ENCODE data around the gene MSRB3.

MSRB3 gene

DNA sequence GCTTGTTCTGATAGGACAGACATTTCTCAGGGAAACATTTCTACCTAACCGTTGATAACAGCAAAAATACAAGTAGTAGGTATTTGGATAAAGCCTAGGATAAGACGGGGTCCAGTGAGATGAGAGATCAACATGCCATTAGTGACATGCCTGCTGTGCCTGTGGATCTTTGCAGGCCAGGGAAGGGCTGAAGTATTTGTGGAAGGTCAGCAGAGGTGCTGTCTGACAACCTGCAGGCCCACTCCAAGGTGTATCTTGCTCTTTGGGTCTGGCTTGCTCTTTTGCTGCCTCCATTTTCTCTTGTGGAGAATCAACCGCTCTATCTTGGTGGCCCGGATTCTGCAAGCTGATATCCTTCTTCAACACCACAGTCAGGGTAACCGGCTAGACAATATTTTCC, 46.7 kb downstream of the MSRB3 start:
- DNase-seq (no peak), ATAC-seq (no peak)

DNA sequence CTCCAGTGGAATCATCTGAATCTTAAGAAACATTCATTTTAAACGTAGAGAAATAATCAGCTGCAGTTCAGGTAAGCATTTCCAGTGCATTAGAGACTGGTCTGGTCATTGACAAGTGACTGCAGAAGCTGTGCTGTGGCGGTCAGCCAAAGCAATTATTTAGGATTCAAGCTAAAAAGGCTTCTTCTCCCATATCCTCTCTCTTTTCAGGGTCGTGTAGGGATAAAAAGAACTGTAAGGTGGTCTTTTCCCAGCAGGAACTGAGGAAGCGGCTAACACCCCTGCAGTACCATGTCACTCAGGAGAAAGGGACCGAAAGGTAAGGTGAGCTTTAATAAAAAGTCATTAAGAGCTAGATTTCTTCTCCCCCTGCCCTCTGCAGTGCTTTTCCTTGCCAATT, 48.1 kb downstream of the MSRB3 start:
- DNase-seq (no peak), ATAC-seq (no peak)

DNA sequence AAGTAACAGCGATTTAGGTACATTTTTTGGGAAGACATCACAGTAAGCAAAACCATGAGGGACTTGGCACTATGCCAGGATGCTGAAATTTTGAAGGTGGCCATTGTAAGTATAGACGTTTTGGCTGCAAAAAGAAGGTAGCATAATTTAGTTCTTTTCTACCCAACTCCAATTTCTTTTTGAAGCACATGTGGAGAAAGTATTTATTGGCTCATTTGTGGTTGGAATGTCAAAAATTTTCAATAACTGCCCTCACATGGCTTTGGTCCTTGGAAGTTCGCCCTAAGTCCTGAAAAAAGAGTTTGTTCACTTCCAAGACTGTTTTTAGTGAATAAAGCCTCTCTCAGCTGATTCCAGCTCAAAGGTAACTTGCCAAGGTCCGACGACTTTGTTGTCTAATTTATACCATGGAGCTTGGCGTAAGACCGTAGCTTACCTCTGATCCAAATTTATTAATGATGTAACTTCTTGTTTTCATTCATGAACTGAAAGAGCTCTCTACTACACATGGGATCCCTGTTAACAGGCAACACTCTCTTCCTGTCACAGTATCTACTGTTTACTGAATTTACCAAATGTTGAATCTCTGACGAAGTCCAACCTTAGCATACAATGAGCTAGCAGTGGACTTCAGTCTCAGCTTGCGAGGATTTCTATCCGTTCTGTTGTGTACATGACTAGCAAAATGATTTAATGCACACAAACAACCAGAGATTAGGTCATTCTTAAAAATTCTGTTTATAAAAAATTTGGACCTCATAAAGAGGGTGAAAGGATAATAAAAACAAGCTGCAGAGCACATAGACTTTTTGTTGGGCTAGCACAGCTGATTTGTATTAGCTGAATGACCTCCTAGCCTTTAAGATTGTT, 49.0 kb downstream of the MSRB3 start:
- no peak for DNase-seq
- no peak for ATAC-seq

GRCh38 chr12:65329721-65330120, 51.2 kb downstream of the MSRB3 start:
- ATAC-seq (no peak), DNase-seq (no peak)

DNA sequence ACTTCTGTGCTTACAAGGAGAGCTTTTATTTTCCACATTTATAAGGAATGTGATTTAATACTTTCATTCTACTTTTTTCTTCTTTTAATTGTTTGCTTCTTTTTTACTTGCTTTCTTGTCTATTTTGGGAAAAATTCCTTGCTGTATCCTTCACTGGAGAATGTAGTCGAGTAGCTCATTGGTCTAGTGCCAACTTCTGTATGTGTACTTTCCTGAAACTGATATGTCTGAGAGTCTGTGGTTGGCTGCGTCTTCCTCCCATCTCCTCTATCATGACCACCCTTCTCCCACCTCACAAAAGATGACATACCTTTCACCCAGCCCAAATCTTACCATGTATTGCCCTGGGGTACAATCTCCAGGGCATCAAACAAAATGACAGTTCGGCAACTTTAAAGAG, 51.8 kb downstream of the MSRB3 start:
- ATAC-seq (no peak), DNase-seq (no peak)

DNA sequence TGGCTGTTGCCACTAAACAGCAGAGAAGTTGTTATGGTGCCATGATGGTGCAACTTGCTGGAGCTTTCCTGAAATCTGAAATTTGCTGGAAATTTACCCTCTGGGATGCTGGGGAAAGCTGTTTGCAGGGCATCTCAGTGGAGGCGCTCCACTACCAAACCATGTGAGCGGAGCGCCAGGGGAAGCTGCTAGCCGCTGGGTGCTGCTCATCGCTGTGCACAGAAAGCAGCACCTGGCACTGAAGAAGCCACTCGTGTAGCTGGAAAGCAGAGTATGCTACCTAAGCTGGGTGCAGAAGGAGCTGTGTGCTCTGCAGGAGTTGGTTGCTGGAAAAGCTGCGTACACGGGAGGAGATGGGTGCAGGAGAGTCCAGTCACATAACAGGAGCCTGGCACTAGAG, 53.0 kb downstream of the MSRB3 start:
- DNase-seq (no peak), ATAC-seq (no peak)

- ATAC-seq: no peak
These were observed 55.2 kb downstream of the MSRB3 start for GRCh38 chr12:65333649-65334048.

DNA sequence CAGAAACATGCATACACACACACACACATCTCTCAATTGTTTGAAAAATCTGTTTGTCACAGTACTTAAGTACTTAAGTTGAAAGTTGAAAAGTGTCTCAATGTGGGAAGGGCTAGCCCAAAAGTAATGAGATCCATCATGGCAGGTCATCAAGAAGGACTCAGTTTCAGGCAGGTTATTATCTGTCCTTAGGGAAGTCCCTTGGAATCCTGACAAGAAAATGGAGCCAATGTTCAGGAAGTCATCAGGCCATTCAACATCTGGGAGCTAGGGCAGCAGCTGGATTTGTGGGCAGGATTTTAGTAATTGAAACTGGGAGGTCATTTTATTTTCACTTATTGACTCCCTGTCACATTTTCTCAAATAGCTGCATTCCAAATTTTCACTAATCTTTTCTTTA, 56.0 kb downstream of the MSRB3 start:
- no peak for ATAC-seq
- no peak for DNase-seq

More at GRCh38 chr12:65333649-65334048, 55.2 kb downstream of the MSRB3 start:
- DNase-seq: no peak

- no peak for DNase-seq
- ATAC-seq: no peak
These were observed 56.7 kb downstream of the MSRB3 start for GRCh38 chr12:65335021-65335714.

GRCh38 chr12:65335981-65336380, 57.5 kb downstream of the MSRB3 start:
- DNase-seq: no peak
- ATAC-seq: no peak

DNA sequence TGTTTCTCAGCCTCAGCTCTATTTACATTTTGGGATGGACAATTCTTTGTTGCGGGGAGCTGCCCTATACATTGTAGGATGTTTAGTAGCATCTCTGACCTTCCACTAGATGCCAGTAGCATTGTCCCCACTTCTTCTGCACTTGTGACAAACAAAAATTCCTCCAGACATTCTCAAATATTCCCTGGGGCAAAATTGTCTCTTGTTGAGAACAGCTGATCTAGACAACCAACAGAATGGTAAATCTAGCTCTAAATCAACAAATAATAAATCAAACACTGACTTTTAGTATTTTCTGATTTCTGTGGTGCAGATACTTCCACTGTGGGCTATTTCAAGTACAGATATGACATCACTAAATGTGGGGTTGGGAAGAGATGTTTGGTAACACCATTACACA, 60.7 kb downstream of the MSRB3 start:
- DNase-seq: no peak
- ATAC-seq: no peak

DNA sequence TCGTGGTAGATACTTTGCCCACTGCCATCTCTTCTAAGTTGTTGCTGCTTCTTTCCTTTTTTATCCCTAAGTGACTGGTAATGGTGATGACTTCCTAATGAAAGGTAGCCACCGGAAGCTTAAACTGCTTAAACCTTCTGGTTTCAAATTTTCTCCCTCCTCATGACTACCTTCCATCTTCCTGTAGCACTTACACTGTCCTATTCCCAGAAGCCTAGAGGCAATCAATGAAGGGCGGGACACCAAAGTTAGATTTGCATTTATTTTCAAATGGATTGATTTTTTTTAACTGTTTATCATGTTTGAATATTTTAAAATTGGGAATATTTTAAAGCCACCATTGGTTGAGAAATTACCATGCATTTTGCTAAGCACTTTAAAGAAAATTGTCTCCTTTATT, 64.7 kb downstream of the MSRB3 start:
- DNase-seq (no peak), ATAC-seq (no peak)

DNA sequence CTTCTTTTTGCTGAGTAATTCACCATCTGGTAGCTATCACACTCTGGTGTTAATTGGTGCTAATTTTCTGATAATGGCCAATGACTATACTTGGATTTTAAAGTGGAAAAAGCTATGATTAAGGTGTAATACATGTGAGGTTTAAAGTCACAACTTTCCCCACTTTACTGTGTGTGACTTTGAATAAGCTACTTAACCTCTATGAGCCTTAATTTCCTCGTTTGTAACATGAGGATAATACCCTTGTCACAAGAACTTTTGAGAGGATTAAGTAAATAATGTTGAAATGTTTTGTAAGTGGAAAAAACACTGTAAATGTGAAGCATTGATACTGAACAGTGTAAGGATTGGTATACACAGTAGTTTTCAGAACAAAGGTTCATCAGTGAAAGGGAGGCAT, 65.3 kb downstream of the MSRB3 start:
- DNase-seq (no peak), ATAC-seq (no peak)

DNA sequence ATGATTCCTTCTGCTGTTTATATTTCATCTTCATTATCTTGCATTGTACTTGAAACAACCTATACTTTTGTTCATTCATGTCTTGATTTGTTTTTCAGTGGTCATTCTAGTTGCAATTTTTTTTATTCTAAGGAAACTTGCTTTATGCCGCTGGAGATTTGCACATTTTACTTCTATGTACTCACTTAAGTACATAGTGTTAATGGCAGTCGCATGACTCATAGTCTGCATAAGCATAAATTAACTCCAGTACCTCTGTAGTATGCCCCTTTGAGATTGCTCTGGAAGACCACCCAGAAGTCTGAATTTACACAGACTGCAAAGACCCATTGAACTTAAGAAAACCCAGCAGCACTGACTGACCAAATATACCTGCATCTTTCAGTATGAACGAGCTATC, 77.0 kb downstream of the MSRB3 start:
- no peak for DNase-seq
- no peak for ATAC-seq

DNA sequence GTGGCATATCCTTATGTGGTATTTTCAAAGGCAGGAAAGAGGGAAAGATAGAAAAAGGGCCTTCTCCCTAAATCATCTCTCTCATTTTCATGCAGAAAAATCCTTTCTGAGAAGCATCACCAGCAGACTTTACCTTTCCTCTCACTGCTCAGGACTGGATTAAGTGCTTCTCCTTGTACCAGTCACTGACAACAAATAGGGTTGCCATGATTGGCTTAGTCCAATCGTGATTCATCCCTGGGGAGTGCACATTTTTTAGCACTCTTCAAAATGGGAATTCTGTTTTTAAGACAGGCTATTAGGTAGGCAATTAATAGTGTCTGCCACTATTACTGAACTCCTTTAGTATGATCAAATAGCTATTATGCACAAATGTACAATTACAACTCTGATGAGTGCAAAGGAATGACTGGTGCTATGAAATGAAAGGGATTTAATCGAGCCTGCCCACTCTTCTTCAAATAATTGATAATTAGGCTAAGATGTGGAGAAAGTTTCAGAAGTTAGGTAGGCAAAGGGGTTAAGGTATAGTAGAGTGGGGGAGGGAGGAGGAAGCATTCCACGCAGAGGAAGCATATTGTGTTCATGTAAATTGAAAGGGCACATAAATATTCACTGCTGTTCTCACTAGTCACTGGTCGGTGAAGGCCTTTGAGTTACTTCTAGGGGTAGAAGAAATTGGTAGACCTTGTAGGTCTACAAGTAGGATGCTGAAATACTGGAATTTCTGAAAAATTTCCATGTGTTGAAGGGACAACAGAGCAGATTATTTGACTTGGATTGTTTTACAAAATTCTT, 84.0 kb downstream of the MSRB3 start:
- no peak for ATAC-seq
- no peak for DNase-seq

GRCh38 chr12:65364046-65364445, 85.6 kb downstream of the MSRB3 start:
- no peak for ATAC-seq
- DNase-seq: no peak

DNA sequence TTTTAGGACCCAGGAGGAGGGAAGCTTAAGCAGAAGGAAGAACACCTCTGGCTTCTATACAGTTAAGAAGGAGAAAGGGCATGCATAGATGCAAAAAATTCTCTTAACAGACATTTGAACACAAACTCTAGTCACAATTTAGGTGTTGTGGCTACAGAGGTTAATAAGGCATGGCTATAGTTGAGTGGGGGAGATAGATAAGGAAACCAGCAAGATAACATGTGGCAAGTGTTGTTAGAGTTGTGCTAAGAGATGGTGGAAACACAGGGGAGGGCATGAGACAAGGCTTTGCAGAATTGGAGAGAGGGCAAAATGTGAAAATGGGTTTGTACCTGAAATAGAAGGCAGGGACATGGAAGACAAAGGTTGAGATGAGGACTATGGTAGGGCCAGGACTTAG, 88.9 kb downstream of the MSRB3 start:
- no peak for ATAC-seq

DNA sequence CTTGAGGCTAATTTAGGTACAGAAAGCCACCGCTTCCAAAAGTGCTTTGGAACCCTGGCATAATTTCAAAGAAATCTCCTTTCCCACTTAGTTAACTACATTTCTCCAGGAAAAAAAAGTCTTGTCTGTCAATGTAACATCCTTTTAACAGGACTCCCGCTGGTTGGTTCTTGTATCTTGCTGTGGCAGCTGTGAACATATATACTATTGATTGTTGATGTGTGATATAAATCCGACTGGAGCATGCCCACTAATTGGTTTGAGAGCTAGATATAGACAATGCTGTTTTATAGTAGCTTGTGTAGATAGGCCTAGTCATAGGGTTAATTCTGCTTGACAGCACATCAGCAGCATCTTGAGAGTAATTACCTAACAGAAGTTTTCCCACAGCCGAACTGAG, 89.6 kb downstream of the MSRB3 start:
- DNase-seq (no peak), ATAC-seq (no peak)

More for the DNA sequence above, 88.9 kb downstream of the MSRB3 start:
- no peak for DNase-seq

- DNase-seq (no peak), ATAC-seq (no peak)
These were observed 94.1 kb downstream of the MSRB3 start for GRCh38 chr12:65372574-65372973.

- DNase-seq: no peak
- ATAC-seq: no peak
These were observed 105.8 kb downstream of the MSRB3 start for GRCh38 chr12:65384240-65384639.

DNA sequence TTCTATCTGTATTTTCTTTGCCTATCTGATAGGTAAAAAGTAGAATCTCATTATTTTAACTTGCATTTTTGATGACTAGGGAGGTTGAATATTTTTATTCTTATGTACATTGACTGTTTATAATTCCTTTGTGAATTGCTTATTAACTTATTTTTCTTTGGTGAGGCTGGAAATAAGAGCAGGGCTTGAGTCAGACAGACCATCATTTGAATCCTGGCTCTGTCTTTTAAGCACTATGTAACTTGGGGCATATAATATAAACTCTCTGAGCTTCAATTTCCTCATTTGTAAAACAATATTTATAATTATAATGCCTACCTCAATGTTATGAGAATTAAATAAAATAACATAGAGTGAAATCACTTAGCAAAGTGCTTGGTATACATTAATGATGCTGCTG, 108.9 kb downstream of the MSRB3 start:
- DNase-seq: no peak

DNA sequence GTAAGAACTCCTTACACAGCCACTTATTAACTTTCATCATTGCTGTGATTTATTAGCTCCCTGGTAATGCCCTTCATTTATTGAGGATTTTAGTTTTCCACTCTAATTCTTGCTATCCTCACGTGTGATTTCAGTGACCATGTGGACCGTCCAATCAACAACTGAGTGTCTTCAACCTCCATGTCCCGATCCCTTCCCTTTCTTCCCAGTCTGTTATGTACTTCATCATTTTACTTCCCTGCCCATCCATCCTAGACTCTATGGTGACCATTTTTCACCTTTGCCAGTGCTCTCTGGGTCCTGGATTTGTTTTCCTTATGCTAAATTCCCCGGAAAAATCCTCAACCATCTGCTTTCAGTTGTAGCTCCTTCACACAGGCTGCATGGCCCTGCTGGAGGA, 111.0 kb downstream of the MSRB3 start:
- no peak for ATAC-seq
- DNase-seq: no peak

More for the DNA sequence above, 108.9 kb downstream of the MSRB3 start:
- ATAC-seq: no peak

GRCh38 chr12:65391711-65392110, 113.2 kb downstream of the MSRB3 start:
- no peak for ATAC-seq
- DNase-seq: no peak

All from stimulated activated naive CD8-positive, alpha-beta T cell treated with anti-CD3 and anti-CD28 coated beads, Interleukin-15, Interleukin-2, amounts not matched to agents 100 U/mL and 50 U/mL, for 24 hours (primary cell).